Measurements from ENCODE around the gene SNORC. TPM values are rescaled to one million over a fixed set of nuclear protein-coding genes. Genes with fewer than 3 reads are reported as not detected.

SNORC gene
- total RNA-seq, 1 experiment from 2014 or later, result 7.8 TPM

- no peaks in the 10 kb centered on the region for H3K9me3 Mint-ChIP-seq (ENCODE audit: unreplicated experiment)
- ChIA-PET POLR2A (no interaction called here), CTCF (no interaction called here)
- no peaks in the 10 kb centered on the region for H3K36me3 Mint-ChIP-seq (ENCODE audit: insufficient read depth, unreplicated experiment)
- no peaks in the 10 kb centered on the region for H3K27me3 Mint-ChIP-seq (ENCODE audit: insufficient read depth, unreplicated experiment)
- DNase-seq (ENCODE audit: unreplicated experiment), result no peak
- intact Hi-C loops (cut with micrococcal nuclease), result no loop called here
- no peaks in the 10 kb centered on the region for H3K4me1 Mint-ChIP-seq (ENCODE audit: insufficient read depth, unreplicated experiment)
- no peak overlapping the region for H3K4me3 Mint-ChIP-seq (ENCODE audit: unreplicated experiment)
- TF ChIP-seq CTCF (IDR thresholded peaks at IDR 0.05; ENCODE audit: unreplicated experiment), result no peak
- no peak overlapping the region for H3K27ac Mint-ChIP-seq (ENCODE audit: low read depth, unreplicated experiment)
- BruUV-seq (replicated peaks), result no TSS peak
Measured at GRCh38 chr2:232919141-232919540, 49.1 kb downstream of the SNORC start.

- no peaks in the 10 kb centered on the region for H3K27me3 Mint-ChIP-seq (ENCODE audit: insufficient read depth, unreplicated experiment)
- TF ChIP-seq CTCF (IDR thresholded peaks at IDR 0.05; ENCODE audit: unreplicated experiment), result no peak
- CTCF ChIA-PET, result no interaction called here
- BruUV-seq (replicated peaks), result no TSS peak
- H3K9me3 Mint-ChIP-seq (ENCODE audit: unreplicated experiment), result no peaks in the 10 kb centered on the region
- no peak overlapping the region for H3K27ac Mint-ChIP-seq (ENCODE audit: low read depth, unreplicated experiment)
- POLR2A ChIA-PET, result no interaction called here
- no peak for DNase-seq (ENCODE audit: unreplicated experiment)
- H3K4me3 Mint-ChIP-seq (ENCODE audit: unreplicated experiment), result no peak overlapping the region
- H3K4me1 Mint-ChIP-seq (ENCODE audit: insufficient read depth, unreplicated experiment), result no peaks in the 10 kb centered on the region
- no peaks in the 10 kb centered on the region for H3K36me3 Mint-ChIP-seq (ENCODE audit: insufficient read depth, unreplicated experiment)
- intact Hi-C loops (cut with micrococcal nuclease), result no loop called here
Measured at GRCh38 chr2:232920055-232920454, 50.0 kb downstream of the SNORC start.

DNA sequence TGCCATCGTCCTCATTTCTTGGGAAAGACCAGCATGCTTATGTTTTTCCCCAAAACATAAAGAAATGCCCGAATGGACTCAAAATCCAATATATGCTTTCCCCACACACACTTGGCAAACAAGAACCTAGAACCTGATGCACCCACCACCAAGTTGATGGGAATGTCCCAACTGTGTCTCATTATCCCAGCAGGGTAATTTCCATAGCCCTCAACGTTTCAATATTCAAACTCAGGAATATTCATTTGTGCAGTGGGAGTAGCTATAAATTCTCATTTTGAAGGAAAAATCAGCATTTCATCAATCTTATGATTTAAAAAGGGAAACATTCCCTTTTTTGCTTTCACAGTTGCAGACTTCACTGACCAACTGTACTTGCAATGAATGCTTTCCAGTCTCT, 50.7 kb downstream of the SNORC start:
- ChIA-PET CTCF (no interaction called here), POLR2A (no interaction called here)
- no peaks in the 10 kb centered on the region for H3K27me3 Mint-ChIP-seq (ENCODE audit: insufficient read depth, unreplicated experiment)
- intact Hi-C loops (cut with micrococcal nuclease), result no loop called here
- H3K4me1 Mint-ChIP-seq (ENCODE audit: insufficient read depth, unreplicated experiment), result no peaks in the 10 kb centered on the region
- no peaks in the 10 kb centered on the region for H3K9me3 Mint-ChIP-seq (ENCODE audit: unreplicated experiment)
- DNase-seq (ENCODE audit: unreplicated experiment), result no peak
- BruUV-seq (replicated peaks), result no TSS peak
- no peak for TF ChIP-seq CTCF (IDR thresholded peaks at IDR 0.05; ENCODE audit: unreplicated experiment)
- H3K4me3 Mint-ChIP-seq (ENCODE audit: unreplicated experiment), result no peak overlapping the region
- H3K27ac Mint-ChIP-seq (ENCODE audit: low read depth, unreplicated experiment), result no peak overlapping the region
- H3K36me3 Mint-ChIP-seq (ENCODE audit: insufficient read depth, unreplicated experiment), result no peaks in the 10 kb centered on the region

GRCh38 chr2:232924433-232924832, 54.4 kb downstream of the SNORC start:
- no peak overlapping the region for H3K27ac Mint-ChIP-seq (ENCODE audit: low read depth, unreplicated experiment)
- POLR2A ChIA-PET, result interaction anchor here (0.6 kb wide), 1 partner anchor 903 kb away, joined by 3 read pairs; no protein-coding TSS in a partner anchor
- no peak for TF ChIP-seq CTCF (IDR thresholded peaks at IDR 0.05; ENCODE audit: unreplicated experiment)
- H3K9me3 Mint-ChIP-seq (ENCODE audit: unreplicated experiment), result no peaks in the 10 kb centered on the region
- H3K4me1 Mint-ChIP-seq (ENCODE audit: insufficient read depth, unreplicated experiment), result no peaks in the 10 kb centered on the region
- CTCF ChIA-PET, result interaction anchor here (0.6 kb wide), 1 partner anchor 208 kb away, joined by 3 read pairs; no protein-coding TSS in a partner anchor
- no peak overlapping the region for H3K4me3 Mint-ChIP-seq (ENCODE audit: unreplicated experiment)
- H3K36me3 Mint-ChIP-seq (ENCODE audit: insufficient read depth, unreplicated experiment), result no peaks in the 10 kb centered on the region
- no peaks in the 10 kb centered on the region for H3K27me3 Mint-ChIP-seq (ENCODE audit: insufficient read depth, unreplicated experiment)
- intact Hi-C loops (cut with micrococcal nuclease), result no loop called here
- no TSS peak for BruUV-seq (replicated peaks)
- no peak for DNase-seq (ENCODE audit: unreplicated experiment)

Data from MCF 10A (cell line).